KBM-7 (cell line): ENCODE measurements around the gene PROB1.
"Not testable (repeated sequence)": the region's sequence is repeated elsewhere in the genome, so short reads cannot be mapped to it uniquely, and the experiment has no call there.

Experiments
- DNase-seq: peaks from one replicate; pipeline ENCODE4 v3.0.0-alpha.2; 2015
- in situ Hi-C: fragments of 300-500 bp; cut with MboI; formaldehyde crosslinking; loops from 2 replicates; pipeline ENCODE4 v1.14.3; 2020; ENCODE audit warnings: low sequenced_read_pairs, low pct_unique_long_range_greater_than_20kb, mixed read lengths

The PROB1 gene, protein sequence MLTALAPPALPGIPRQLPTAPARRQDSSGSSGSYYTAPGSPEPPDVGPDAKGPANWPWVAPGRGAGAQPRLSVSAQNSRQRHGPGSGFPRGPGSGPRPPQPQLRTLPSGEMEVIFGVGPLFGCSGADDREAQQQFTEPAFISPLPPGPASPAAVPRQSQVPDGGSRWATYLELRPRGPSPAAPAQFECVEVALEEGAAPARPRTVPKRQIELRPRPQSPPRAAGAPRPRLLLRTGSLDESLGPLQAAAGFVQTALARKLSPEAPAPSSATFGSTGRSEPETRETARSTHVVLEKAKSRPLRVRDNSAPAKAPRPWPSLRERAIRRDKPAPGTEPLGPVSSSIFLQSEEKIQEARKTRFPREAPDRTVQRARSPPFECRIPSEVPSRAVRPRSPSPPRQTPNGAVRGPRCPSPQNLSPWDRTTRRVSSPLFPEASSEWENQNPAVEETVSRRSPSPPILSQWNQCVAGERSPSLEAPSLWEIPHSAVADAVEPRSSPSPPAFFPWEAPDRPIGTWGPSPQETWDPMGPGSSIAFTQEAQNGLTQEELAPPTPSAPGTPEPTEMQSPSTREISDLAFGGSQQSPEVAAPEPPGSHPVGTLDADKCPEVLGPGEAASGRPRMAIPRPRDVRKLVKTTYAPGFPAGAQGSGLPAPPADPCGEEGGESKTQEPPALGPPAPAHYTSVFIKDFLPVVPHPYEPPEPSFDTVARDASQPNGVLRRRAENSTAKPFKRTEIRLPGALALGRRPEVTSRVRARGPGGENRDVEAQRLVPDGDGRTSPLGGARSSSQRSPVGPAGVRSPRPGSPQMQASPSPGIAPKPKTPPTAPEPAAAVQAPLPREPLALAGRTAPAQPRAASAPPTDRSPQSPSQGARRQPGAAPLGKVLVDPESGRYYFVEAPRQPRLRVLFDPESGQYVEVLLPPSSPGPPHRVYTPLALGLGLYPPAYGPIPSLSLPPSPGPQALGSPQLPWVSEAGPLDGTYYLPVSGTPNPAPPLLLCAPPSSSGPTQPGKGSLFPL

DNA sequence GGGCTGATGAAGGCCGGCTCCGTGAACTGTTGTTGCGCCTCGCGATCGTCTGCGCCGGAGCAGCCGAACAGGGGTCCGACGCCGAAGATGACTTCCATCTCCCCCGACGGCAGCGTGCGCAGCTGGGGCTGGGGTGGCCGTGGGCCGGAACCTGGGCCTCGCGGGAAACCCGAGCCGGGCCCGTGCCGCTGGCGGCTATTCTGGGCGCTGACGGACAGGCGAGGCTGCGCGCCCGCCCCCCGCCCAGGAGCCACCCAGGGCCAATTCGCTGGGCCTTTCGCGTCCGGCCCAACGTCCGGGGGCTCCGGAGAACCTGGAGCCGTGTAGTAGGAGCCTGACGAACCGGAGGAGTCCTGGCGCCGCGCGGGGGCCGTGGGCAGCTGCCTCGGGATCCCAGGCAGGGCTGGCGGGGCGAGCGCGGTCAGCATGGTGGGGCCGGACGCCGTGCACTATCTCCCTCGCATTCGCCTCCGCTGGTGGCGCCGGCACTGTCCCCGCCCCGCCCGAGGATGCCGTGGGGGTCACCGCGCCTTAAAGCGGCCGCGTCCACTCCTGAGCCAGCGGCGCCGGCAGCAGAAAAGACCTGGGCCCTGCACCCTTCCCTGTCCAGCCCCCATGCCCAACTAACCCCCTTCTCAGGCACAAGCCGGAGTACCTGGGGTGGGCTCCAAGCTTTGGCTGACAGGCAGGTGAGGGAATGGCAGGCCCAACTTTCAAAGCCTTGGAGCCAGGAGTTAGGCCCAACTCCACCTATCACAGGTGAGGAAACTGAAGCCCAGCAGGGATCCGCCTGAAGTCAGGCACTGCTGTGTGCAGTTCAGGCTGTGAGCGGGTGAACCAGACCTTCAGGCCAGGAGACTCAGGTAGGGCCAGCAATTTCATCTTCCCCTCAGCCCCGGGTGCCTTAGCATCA is at the start of gene PROB1:
Gene PROB1 (minus strand): TSS at position 451 of the 913 bp plus-strand sequence. CDS start 23 bp downstream, at position 428.
- no peak for DNase-seq
- in situ Hi-C loops = no loop called here

DNA sequence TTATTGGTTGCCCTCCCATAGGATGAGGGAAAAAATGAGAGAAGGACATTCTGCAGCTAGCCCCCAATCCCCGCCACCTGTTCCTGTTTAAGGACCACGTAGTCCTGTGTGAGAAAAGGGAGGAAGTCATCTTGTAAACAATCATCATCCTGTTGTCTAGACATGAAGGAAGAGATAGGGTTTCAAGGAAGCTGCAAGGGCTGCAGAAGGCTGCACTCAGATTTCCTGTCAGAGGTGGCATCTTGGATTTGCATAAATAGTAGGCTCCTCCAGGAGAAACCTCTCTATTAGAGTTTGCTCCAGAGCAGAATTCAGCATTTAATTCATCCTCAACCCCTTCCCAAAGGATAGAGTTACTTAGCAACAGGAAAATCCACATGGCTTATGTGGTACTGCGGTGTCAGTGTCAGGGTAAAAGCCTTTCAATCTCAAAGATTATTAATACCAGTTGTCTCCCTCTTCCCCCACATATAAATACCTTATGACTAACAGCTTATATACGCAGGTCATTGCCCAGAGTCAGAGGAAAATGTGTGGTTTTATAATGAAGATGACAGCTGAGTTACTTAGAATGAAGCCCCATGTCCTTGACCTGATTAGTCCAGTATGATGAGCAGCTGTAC is 49.0 kb upstream of the PROB1 start:
- peak; percentile 42 for DNase-seq
- in situ Hi-C loops = no loop called here

DNA sequence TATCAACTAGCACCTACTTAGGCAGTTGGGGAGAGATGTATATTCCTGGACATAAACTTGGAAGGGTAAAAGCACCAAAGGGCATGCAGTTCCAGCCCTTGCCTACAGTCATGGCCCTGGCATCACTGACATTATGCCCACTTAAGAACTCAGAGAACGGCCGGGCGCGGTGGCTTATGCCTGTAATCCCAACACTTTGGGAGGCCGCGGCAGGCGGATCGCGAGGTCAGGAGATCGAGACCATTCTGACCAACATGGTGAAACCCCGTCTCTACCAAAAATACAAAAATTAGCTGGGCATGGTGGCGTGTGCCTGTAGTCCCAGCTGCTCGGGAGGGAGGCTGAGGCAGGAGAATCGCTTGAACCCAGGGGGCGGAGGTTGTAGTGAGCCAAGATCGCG is 45.5 kb upstream of the PROB1 start:
- in situ Hi-C loops, DNase-seq: not testable (repeated sequence)

DNA sequence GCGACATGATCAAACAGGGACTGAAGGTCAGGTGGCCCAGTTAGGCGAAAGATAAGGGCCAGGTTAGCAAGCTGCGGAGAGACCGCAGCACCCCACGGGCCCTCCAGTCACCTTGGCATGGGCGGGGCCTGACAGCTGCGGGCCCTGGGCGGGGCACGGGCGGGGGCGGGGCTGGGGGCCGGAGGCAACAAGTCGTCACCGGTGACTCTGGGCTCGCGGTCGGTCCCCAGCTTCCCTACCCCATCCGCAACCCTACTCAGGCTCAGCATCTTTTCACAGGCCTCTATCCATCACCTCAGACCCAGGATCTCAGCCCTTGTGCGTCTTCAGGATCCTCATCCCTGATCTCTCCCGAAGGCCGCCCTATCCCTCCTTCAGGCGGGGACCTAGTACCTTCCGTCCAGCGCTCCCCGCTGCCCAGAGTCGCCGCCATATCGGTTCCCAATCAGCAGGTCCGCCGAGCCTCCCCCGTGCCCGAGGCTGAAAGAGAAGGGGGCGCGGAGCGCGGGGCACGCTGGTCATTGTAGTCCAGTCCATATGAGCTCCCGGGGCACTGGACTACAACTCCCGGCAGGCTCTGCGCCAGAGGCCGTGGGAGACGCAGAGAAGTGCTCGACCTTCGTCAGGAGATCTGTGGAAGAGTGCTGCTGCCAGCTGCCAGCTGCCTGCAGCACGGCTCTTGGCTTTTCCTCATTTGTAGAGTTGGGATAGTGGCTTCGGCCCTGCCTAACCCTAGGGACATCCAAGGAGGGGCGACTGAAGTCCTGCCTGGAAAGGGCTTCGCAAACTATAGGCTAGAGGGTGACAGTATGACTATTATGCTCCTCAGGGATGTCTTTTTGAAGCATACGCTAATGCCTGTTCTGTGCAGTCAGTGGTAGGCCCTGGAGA is 44.4 kb upstream of the PROB1 start, which contains the start of gene DNAJC18:
Gene DNAJC18 (minus strand): TSS at position 513 of the 891 bp plus-strand sequence. CDS start 80 bp downstream, at position 433.
- peak; percentile 86 for DNase-seq
- in situ Hi-C loops = no loop called here

DNA sequence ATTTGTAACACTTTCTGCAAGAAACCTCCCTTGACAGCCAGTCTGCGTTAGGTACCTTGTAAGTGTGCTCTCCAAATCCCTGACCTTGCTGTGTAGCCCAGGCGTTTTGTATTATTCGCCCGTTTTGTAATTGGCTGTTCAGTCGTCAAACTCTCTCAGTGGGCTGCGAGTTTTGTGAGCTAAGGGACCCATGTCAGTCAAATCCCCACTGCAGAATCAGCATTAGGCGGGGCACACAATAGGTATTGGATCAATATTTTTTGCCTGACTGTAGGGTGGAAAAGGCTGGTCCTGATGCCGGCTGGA is 43.8 kb upstream of the PROB1 start:
- no peak for DNase-seq
- in situ Hi-C loops = no loop called here

DNA sequence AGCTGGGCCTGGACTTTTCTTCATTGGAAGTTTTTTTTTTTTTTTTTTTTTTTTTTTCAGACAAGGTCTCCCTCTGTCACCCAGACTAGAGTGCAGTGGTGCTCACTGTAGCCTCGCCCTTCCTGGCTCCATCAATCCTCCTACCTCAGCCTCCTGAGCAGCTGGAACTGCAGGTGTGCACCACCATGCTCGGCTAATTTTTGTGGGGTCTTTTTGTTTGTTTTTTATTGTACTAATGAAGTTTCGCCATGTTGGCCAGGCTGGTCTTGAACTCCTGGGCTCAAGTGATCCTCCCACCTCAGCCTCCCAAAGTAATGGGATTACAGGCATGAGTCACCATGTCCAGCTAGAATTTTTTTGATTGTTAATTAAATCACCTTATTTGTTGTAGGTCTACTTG is 40.8 kb upstream of the PROB1 start:
- no peak for DNase-seq
- in situ Hi-C loops = no loop called here

DNA sequence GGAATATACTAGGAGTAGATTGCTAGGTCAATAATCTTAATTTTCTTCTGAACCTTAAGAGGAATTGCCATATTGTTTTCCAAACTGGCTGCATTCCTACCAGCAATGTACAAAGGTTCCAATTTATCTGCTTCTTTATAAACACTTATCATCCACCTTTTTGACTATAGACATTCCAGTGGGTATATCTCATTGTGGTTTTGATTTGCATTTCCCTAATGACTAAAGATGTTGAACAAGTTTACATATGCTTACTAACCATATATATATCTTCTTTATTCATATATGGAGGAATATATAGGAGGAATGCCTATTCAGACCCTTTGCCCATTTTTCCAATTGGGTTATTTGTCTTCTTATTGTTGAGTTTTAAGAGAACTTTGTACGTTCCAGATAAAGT is 36.8 kb upstream of the PROB1 start:
- in situ Hi-C loops = no loop called here
- no peak for DNase-seq

DNA sequence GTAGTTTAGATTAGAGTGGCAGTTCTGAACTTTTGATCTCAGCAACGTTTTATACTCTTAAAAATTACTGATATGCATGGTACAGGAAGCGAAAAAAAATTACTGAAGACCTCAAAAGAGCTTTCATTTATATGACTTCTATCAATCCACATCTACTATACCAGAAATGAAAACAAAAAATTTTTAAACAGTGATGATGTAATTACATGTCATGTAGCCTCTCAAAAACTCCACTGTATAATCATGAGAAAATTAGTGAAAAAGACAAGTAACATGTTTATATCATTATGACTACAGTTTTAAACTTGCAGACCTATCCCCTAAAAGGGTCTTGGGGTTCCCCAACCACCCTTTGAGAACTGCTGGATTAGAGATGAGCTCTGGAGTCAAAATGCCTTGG is 35.1 kb upstream of the PROB1 start:
- DNase-seq = no peak
- in situ Hi-C loops = no loop called here

DNA sequence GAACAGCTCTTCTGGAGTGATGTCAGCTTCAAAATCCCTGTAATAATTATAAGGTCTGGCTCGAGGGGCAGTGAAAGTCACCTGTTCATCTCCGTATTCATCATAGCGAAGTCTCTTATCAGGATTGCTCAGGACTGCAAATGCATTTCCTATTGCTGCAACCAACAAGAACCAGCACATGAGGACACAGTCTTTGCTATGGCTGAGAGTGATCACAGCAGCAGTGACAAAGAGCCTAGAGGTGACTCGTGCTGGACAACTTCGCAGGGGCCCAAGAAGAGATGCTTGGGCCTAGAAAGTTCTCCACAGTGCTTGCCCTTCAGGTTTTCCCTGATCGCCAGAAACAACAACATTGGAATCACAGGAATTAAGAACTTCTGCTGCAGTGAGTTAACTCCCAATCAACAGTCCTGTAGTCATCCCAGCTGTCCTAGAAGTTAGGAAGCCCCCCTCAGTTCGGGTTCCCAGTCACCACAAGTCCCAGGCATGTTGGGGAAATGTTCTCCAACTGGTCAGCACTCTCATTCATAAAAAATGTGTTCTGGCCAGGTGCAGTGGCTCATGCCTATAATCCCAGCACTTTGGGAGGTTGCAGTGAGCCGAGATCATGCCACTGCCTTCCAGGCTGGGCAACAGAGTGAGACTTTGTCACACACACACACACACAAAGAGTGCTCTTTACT is 31.4 kb upstream of the PROB1 start:
- DNase-seq = no peak
- in situ Hi-C loops = loop anchor here (10.0 kb wide), 1 partner anchor 48 kb away; the partner anchor contains the start of gene SMIM33

DNA sequence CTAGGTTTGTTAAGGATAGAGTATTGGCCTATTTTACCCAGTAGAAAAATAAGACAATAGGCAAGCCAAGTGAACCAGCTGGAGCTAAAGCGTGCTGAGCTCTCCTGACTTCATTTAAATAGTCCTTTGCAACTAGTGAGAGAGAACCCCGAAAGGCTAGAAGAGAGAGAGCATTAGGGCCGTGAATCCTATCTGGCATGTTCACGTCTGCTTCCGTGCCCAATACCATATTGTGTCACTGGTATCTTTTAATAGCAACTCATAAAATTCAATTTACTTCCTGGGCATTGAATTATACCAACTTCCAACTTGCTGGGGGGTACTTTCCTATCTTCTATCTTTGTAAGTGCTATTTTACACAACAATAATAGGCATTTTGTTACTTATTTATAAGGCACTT is 30.6 kb upstream of the PROB1 start:
- in situ Hi-C loops = loop anchor here (10.0 kb wide), 1 partner anchor 49 kb away; the partner anchor contains the start of gene SMIM33
- DNase-seq = no peak

DNA sequence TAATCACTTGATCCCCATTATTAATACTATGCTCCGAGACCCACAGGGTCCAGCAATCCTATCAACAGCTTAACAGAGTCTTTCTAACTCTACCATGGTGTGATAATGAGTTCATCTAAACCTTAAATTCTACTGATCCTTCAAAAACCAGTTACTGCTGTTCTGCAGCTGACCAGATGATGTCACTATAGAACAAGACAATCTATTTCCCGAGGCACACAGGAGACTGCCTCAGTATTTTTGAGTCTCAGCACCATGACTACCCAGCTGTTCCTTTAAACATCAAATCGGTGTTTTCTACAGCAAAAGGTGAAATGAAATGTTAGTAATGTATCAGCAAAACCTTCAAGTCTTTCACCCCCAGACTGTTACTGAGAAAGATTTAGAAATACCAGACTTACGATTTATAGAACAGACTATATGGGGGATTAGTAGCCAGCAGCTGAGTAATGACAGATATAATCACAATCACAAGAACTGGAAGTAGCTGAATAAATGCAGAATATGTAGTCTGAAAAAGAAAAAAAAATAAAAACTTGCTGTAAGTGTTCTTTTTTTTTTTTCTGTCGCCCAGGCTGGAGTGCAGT is 27.5 kb upstream of the PROB1 start:
- peak; percentile 89 for DNase-seq
- in situ Hi-C loops = loop anchor here (10.0 kb wide), 1 partner anchor 52 kb away; the partner anchor contains the start of gene SMIM33

DNA sequence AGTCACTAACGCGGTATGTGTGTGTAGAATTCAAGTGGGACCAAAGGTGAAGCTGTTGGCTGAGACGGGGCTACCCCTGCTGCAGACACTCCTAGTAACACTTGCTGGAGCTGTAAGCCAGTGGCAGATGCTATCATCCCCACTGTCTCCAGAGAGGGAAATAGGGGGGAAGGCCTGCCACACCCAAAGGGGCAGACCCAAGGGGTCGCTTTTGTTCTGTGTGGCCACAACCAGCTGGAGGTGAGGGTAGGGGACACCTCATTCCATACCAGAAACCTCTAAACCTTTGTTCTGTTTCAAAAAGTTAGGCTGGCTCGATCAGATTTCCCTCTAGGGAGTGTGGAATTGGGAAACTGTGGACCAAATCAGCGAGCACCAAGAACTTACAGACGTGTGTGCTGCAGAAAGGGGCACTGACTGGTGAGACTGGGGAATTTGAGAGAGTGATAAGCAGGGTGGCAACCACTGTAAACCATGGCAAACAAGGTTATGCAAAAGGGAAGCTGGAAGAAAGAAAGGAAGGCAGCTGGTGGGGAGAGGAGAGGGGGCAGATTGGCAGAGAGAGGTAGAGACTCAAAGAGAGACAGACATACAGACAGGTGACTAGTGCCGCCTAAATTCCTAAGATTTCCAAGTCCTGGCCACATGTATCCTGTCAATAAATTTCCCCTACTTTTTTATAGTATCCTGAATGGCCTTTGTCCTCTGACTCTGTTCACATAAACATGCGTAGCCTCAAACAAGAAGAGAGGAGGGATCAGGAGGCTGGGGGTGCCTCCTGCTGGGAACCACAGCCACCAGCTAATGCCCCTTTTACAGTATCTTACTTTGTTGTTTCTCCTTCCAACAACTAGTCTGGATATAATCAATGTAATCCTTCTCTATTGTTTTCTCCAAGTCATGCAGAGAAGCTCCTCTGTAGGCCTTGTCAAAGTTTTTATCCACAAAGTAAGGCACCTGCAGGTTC is 24.6 kb upstream of the PROB1 start:
- in situ Hi-C loops = loop anchor here (10.0 kb wide), 1 partner anchor 55 kb away; the partner anchor contains the start of gene SMIM33
- DNase-seq = no peak

DNA sequence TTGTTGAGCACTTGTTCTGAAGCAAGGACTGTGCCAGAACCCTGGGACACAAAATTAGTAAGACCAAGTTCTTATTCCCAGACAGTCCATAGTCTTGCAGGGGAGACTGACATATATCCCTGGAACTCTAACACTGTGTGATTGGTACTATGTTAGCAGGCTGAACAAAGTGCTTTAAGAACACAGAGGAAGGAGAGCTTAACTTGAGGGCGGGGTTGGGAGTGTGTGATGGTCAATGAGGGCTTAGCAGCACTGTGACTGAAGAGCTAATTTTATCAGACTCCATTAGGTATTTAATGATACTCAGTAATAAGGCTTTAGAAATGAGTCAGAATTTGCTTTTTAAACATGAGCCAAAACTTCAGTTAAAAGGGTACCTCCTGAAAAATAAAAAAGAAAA is 23.9 kb upstream of the PROB1 start:
- no peak for DNase-seq
- in situ Hi-C loops = no loop called here

DNA sequence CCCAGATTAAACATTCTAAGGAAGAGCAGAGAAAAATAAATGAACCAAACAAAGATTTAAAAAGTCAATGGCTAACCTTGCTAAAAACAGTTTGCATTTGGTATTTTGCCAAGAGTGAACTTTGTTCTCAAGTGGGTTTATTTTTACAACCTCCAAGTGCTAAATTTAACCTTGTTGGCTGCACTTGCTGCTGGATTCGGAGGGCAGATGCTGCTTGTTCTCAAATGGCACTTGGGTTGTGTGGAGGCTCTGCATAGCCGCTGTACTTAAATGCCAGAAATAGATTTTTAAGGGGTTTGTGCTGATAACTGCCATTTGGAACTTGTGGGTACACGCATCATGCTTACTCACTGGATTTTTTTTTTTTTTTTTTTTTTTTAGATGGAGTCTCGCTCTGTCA is 22.3 kb upstream of the PROB1 start:
- in situ Hi-C loops = no loop called here

DNA sequence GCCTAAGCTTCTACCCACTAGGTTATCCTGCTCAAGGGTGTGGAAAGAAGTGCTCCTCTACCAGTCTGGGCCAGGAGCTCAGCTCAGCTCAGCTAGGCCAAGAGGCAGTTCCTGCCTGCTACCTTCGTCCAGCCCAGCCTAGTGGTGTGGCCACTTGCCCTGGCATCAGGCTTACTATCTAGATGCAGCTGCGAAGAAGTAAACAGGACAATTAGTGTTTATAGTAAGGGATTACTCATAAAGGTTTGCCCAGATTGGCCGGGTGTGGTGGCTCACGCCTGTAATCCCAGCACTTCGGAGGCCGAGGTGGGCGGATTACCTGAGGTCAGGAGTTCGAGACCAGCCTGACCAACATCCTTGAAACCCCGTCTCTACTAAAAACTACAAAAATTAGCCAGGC is 21.7 kb upstream of the PROB1 start:
- no peak for DNase-seq
- in situ Hi-C loops = no loop called here

More for the DNA sequence above, 22.3 kb upstream of the PROB1 start:
- peak; percentile 53 for DNase-seq
